Suprapubic skin (tissue), 3 donors: ENCODE data around the gene KCNK3.

Source experiments
- CTCF ChIP-seq, 2 donors: fragments of 200-600 bp in 1 of 2; fragments of 450-650 bp in 1 of 2; sonication (generic) in 1 of 2; IDR thresholded peaks; one replicate each; pipeline ENCODE4 v1.5.1; 2016 to 2019; ENCODE audit warnings: antibody characterized with exemption in 2 of 2, mild to moderate bottlenecking in 1 of 2, moderate library complexity in 1 of 2
- EP300 ChIP-seq: sonication (generic); formaldehyde crosslinking; IDR thresholded peaks from one replicate; pipeline ENCODE4 v1.6.1; 2017; ENCODE audit warnings: antibody characterized with exemption

GRCh38 chr2:26715528-26716270, 23.2 kb downstream of the KCNK3 start:
- TF ChIP-seq CTCF (IDR thresholded peaks at IDR 0.05) = no peak
- no peak for TF ChIP-seq EP300
